Muscle of leg (tissue), 11 donors: ENCODE data around the gene KCNK7. TPM values are rescaled to one million over a fixed set of nuclear protein-coding genes. Genes with fewer than 3 reads are reported as not detected.
A peak's percentile ranks its signal among the peaks of the same experiment; 100 is the strongest.
"Not testable (repeated sequence)": the region's sequence is repeated elsewhere in the genome, so short reads cannot be mapped to it uniquely, and the experiment has no call there.

Experiments used
- DNase-seq: peaks from one replicate; pipeline ENCODE4 v3.0.0; 2013
- H3K27ac ChIP-seq: one replicate; pipeline ENCODE4 v1.5.1; 2013; ENCODE audit warnings: mild to moderate bottlenecking, low read length, control low read depth
- H3K27me3 ChIP-seq: one replicate; pipeline ENCODE4 v1.6.1; 2013; ENCODE audit warnings: low read length; ENCODE audit not compliant: control insufficient read depth, insufficient read depth
- H3K36me3 ChIP-seq: one replicate; pipeline ENCODE4 v1.6.1; 2013; ENCODE audit warnings: low read length; ENCODE audit not compliant: control insufficient read depth, insufficient read depth
- H3K4me1 ChIP-seq: one replicate; pipeline ENCODE4 v1.6.1; 2013; ENCODE audit warnings: low read length; ENCODE audit not compliant: control insufficient read depth, insufficient read depth
- H3K4me3 ChIP-seq: one replicate; pipeline ENCODE4 v1.5.1; 2013; ENCODE audit warnings: low read length, control low read depth
- H3K9me3 ChIP-seq: replicated peaks from 2 replicates; pipeline ENCODE4 v1.6.1; 2013; ENCODE audit warnings: low read depth, low read length; ENCODE audit not compliant: control insufficient read depth
- WGBS: methylation state at CpG from one replicate; pipeline ENCODE4 v1.1.5; 2013; ENCODE audit warnings: missing lambda C conversion rate; ENCODE audit not compliant: insufficient coverage; 5-methylcytosine and 5-hydroxymethylcytosine counted together
- polyA plus RNA-seq, 8 donors: library from polyadenylated mRNA; unstranded; fragments of 120-200 nt; gene quantifications; one replicate each; pipeline versions ENCODE4 v1.2.1 to v1.2.3, GENCODE V29; 2013; ENCODE audit warnings: inconsistent platforms in 1 of 8, low replicate concordance in 1 of 8; ENCODE audit not compliant: insufficient read length in 8 of 8, insufficient read depth in 1 of 8
- total RNA-seq: library from RNA; stranded (reverse); fragments of 120-200 nt; gene quantifications from one replicate; pipeline ENCODE4 v1.2.4, GENCODE V29; 2013

The KCNK7 gene
- total and polyA plus RNA-seq, 9 donors, result 0.31 to 1.9 (median 0.88) TPM

GRCh38 chr11:65564879-65565559, 30.6 kb downstream of the KCNK7 start:
- peaks cover 33% of the 10 kb centered on the region for H3K4me1 ChIP-seq
- 90% methylated on average over 4 of the region's 12 CpGs for WGBS
- not testable (repeated sequence) for H3K27me3 ChIP-seq, DNase-seq, H3K27ac ChIP-seq, H3K4me3 ChIP-seq, H3K9me3 ChIP-seq
- peaks cover 15% of the 10 kb centered on the region for H3K36me3 ChIP-seq

DNA sequence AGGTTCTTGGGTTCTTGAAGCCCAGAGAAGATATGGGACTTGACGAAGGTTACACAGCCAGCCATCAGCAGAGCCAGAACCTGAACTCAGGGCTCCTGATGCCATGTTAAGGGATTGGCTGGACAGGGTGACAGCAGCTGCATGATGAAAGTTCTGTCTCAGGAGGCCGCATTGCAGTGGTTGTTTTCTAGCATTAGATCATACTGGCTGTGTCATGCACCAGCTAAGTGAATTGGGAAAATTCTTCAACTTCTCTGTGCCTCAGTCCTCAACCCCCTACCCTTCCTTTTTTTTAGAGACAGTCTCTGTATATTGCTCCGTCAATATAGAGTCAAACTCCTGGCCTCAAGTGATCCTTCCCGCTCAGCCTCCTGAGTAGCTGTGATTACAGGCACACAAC, 32.0 kb downstream of the KCNK7 start:
- H3K36me3 ChIP-seq, result peaks cover 10% of the 10 kb centered on the region
- 93% methylated on average over 3 of the region's 4 CpGs for WGBS
- H3K9me3 ChIP-seq, result no peaks in the 10 kb centered on the region
- H3K4me3 ChIP-seq, result no peak overlapping the region
- H3K27me3 ChIP-seq, result no peaks in the 10 kb centered on the region
- H3K4me1 ChIP-seq, result peaks cover 38% of the 10 kb centered on the region
- DNase-seq, result no peak
- H3K27ac ChIP-seq, result no peak overlapping the region

DNA sequence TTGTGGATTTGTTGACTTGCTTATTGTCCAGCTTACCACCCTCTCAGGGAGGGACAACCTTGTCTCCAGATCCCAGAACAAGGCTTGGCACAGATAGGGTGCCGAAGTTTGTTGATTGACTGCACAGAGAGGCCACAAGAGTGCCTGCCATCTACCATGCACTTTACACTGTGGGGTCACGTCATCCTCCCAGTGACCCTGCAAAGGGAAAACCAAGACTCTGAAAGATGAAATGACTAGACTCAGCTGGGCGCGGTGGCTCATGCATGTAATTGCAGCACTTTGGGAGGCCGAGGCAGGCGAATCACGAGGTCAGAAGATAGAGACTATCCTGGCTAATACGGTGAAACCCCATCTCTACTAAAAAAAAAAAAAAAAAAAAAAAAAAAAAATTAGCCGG, 32.8 kb downstream of the KCNK7 start:
- DNase-seq, result no peak
- H3K27ac ChIP-seq, result no peak overlapping the region
- WGBS, result 83% methylated on average over 2 of the region's 9 CpGs

GRCh38 chr11:65562020-65562419, 33.6 kb downstream of the KCNK7 start:
- DNase-seq, result no peak
- Histone ChIP-seq H3K27me3 (no peaks in the 10 kb centered on the region), H3K4me1 (peaks cover 43% of the 10 kb centered on the region), H3K9me3 (no peaks in the 10 kb centered on the region), H3K27ac (no peak overlapping the region), H3K4me3 (no peak overlapping the region), H3K36me3 (peaks cover 3% of the 10 kb centered on the region)
- WGBS, result 77% methylated on average over 7 of the region's 7 CpGs

More for the DNA sequence above, 32.8 kb downstream of the KCNK7 start:
- H3K9me3 ChIP-seq, result no peaks in the 10 kb centered on the region
- no peaks in the 10 kb centered on the region for H3K27me3 ChIP-seq
- peaks cover 38% of the 10 kb centered on the region for H3K4me1 ChIP-seq
- no peak overlapping the region for H3K4me3 ChIP-seq
- H3K36me3 ChIP-seq, result peaks cover 5% of the 10 kb centered on the region

DNA sequence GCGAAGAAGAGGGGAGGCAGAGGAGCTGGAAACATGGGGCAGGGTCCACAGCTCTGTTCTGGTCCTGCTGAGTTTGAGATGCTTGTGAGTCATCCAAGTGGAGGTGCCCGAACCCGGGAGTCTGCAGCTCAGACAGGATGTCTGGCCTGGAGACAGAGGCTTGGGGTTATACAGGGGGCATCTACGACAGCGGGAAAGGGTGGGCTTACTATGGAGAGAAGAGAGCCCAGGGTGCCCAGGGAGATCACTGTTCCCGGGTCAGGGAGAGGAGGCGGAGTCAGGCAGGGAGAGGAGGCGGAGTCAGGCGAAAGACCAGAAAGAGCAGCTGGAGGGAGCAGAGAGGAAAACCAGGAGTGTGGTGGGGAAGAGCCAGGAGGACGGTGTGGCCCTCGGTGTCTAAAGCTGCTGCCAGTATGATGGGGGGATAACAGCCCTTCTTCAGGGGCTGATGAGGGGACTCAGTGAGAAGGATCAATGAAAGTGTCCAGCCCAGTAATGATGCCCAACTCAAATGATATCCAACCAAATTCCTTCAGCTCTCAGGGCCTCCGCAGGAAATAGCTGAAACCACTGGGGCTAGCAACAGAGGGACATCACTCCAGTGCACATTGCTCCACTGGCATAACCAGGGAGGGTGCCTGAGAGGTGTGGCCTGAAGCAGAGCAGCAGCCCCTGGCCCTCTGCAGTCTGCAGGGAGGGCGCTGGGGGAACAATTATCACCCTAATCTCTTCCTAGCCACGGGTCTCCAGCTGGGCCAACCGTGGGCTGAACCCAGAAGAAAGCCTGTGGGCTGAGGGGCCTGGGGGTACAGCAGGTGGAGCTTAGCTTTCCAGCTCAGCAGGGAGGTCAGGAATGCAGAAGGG, 34.8 kb downstream of the KCNK7 start:
- peak; percentile 79 for DNase-seq
- WGBS, result 9% methylated on average over 11 of the region's 15 CpGs
- peak overlapping the region; percentile 99 for H3K27ac ChIP-seq
- no peaks in the 10 kb centered on the region for H3K36me3 ChIP-seq
- H3K27me3 ChIP-seq, result no peaks in the 10 kb centered on the region
- no peaks in the 10 kb centered on the region for H3K9me3 ChIP-seq
- H3K4me3 ChIP-seq, result no peak overlapping the region
- peaks cover 54% of the 10 kb centered on the region for H3K4me1 ChIP-seq

- H3K4me1 ChIP-seq, result peaks cover 62% of the 10 kb centered on the region
- no peaks in the 10 kb centered on the region for H3K27me3 ChIP-seq
- H3K9me3 ChIP-seq, result no peaks in the 10 kb centered on the region
- peak; percentile 70 for DNase-seq
- 30% methylated on average over 5 of the region's 5 CpGs for WGBS
- H3K4me3 ChIP-seq, result no peak overlapping the region
- peak overlapping the region; percentile 99 for H3K27ac ChIP-seq
- H3K36me3 ChIP-seq, result peaks cover 2% of the 10 kb centered on the region
These were observed 35.6 kb downstream of the KCNK7 start for GRCh38 chr11:65559951-65560537.

DNA sequence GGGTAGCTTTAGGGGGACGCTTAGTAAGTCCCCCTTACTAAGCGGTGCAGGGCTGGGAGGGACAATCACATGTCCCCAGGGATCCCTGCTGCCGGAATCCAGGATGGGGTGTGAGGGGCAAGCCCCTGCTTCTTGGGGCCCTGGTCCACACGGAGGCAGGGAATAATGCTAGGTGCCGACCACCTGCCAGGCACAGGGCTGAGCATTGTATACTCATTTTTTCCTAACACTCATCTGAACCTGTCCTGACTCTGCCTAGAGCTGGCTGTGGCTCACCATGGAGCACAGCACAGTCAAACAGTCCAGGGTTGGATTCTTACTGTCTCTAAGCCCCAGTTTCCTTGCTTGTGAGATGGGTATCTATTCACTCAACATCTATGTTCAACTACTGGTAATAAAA, 36.1 kb downstream of the KCNK7 start:
- no peaks in the 10 kb centered on the region for H3K9me3 ChIP-seq
- no peaks in the 10 kb centered on the region for H3K27me3 ChIP-seq
- peak overlapping the region; percentile 99 for H3K27ac ChIP-seq
- H3K4me3 ChIP-seq, result no peak overlapping the region
- H3K4me1 ChIP-seq, result peaks cover 64% of the 10 kb centered on the region
- 8% methylated on average over 4 of the region's 5 CpGs for WGBS
- H3K36me3 ChIP-seq, result peaks cover 2% of the 10 kb centered on the region
- peak; percentile 70 for DNase-seq

DNA sequence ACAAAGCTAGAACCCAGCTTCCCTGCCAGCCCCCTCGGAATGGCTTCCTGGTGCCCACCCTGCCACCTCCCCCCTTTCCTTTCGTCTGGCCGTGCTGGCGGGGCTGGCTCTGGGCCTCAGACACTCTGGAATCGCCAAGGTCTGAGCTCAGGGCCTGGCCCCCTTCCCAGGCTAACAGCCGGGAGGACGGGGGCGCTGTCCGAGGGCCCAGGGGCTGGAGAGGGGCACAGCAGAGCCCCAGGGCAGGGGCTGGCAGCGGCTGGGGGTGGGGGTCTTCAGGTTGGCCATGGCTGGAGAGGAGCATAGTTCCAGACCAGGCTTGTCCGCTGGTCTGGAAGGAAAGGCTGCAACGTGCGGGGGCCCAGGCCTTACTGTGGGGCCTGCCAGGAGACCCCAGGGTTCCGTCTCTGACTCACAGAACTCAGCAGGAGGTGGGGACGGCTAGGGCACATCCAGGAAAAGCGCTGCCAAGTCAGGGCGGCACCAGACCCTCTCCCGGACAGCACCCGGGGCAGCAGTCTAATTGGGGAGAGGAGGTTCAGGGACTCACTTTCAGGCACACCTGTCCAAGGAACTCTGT, 36.6 kb downstream of the KCNK7 start:
- peak overlapping the region; percentile 99 for H3K27ac ChIP-seq
- peaks cover 69% of the 10 kb centered on the region for H3K4me1 ChIP-seq
- 7% methylated on average over 15 of the region's 19 CpGs for WGBS
- H3K4me3 ChIP-seq, result peak overlapping the region; percentile 55
- H3K9me3 ChIP-seq, result no peaks in the 10 kb centered on the region
- peaks cover 2% of the 10 kb centered on the region for H3K36me3 ChIP-seq
- peak; percentile 92 for DNase-seq
- H3K27me3 ChIP-seq, result no peaks in the 10 kb centered on the region

- peaks cover 5% of the 10 kb centered on the region for H3K36me3 ChIP-seq
- H3K27ac ChIP-seq, result peak within 1 kb of the TSS; percentile 99
- peak; percentile 97 for DNase-seq
- WGBS, result 1% methylated on average over 61 of the region's 79 CpGs
- H3K4me1 ChIP-seq, result peaks cover 72% of the 10 kb centered on the region
- H3K27me3 ChIP-seq, result no peaks in the 10 kb centered on the region
- H3K4me3 ChIP-seq, result peak within 1 kb of the TSS; percentile 69
- no peaks in the 10 kb centered on the region for H3K9me3 ChIP-seq
These were observed 37.3 kb downstream of the KCNK7 start, which contains the start of gene LTBP3 for GRCh38 chr11:65558002-65558929. TSS of gene LTBP3 (minus strand) at chr11:65558359. CDS start at chr11:65557959, 400 bp downstream.
